KG1 (cell line): Measurements from ENCODE around the gene TBL1XR1.
"Not testable (repeated sequence)": the region's sequence is repeated elsewhere in the genome, so short reads cannot be mapped to it uniquely, and the experiment has no call there.

ENCODE experiments used
- DNase-seq: peaks from one replicate; lab custom pipeline; 2025; lab: John Stamatoyannopoulos, UW

The TBL1XR1 gene

GRCh38 chr3:177181418-177181817, 15.9 kb downstream of the TBL1XR1 start:
- no peak for DNase-seq

DNA sequence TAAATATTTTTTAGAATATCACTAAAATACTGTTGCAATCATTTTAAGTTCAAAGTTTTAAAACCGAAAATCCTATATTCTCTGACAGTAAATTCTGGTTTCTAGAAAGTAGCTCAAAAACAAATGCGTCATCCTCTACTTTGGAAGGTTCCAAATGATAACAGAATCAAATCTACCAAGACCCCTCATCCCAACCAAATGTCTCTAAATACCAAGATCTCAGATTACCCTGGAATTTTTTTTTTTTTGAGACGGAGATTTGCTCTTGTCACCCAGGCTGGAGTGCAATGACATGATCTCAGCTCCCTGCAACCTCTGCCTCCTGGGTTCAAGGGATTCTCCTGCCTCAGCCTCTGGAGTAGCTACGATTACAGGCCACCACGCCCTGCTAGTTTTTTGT, 16.8 kb downstream of the TBL1XR1 start:
- DNase-seq, result no peak

DNA sequence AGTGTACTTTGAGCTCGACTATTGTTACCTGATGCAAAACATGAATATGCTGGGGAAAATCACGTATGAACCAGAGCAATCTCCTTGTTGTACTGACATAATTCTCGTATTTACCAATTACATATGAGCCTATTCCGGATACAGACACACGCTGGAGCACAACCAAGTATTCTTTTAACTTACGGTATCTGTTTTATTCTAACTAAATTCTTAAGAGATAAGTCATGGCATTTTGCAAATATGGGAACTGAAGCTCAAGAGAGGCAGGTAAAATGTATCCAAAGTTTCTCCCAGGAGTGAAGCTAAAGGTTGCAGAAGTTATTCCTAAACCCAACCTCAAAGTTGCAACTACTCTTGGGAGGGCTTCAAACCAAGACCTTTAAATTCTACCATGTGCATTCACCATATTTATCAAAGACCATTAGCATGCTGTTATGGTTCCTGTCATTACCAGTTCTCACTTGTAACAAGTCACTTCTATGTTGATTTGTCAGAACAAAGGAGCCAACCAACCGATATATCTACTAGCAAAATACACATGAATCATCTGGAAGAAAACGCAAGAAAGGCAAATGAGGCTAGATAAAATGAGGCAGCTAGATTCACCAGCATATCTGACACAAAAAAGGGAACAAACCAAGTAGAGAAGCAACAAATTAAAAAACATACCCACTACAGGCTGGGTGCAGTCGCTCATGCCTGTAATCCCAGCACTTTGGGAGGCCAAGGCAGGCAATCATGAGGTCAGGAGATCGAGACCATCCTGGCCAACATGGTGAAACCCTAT, 17.8 kb downstream of the TBL1XR1 start:
- no peak for DNase-seq

- no peak for DNase-seq
These were observed 19.5 kb downstream of the TBL1XR1 start for GRCh38 chr3:177177749-177178221.

- DNase-seq, result no peak
These were observed 22.6 kb downstream of the TBL1XR1 start for GRCh38 chr3:177174607-177175170.

DNA sequence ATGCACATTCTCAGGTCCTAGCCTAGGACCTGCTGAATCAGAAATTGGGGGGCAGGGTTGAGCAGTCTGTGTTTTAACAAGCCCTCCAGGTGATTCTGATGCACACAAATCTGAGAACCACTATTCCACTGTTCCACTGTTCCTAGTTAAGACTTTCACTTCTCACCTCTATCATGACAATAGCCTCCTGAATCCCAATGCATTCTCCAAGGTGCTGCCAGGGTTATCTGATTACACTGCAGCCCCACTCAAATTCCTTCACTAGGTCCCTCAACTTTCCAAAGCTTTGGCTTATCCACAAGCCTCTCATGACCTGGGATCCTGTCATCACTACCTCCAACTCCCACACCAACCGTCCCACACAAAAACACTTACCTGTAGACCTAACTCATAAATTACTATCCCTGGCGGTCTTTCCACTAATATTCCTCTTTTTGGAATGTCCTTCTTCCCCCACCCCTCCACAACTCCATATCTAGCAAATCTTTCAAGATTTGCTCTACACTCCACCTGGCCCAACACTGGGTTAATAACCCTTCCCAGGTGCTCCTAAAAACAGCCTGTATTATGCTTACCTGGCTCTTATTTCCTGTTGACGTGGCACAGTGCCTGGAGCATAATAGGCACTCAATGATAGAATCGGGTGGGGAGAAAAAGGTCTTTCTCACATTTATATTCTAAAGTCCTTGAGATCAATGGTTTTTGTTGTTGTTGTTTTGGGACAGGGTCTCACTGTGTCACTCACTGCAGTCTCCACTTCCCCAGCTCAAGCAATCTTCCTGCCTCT, 27.2 kb downstream of the TBL1XR1 start:
- no peak for DNase-seq

DNA sequence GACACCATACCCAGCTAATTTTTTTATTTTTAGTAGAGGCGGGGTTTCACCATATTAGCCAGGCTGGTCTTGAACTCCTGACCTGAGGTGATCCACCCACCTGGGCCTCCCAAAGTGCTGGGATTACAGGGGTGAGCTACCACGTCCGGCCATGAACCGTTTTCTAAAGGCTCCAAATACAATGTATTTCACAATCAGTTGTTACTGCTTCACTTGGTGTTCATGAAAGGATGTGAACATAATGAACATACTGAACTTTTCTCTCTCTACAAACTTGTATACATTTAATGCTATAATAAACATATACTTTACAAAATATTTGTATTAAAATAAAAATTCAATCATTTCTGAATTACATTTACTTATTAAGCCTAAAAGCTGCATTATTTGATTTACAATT, 28.9 kb downstream of the TBL1XR1 start:
- no peak for DNase-seq

DNA sequence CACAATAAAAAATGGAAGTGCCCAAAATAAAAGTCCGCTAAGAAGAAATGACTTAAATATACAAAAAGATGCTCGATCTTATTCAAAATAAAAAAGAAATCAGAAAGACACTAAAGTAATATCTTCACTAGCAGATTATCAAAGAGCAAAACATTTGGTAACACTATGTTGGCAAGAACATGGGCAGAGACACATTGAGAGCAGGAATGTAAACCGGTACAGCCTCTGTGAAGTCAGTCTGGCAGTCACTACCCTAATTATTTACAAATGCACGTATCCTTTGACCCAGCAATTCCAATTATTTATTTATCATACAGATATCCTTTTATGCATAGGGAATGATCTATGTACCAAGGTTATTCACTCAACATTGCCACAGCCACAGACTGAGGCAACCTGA, 34.5 kb downstream of the TBL1XR1 start:
- DNase-seq, result no peak

DNA sequence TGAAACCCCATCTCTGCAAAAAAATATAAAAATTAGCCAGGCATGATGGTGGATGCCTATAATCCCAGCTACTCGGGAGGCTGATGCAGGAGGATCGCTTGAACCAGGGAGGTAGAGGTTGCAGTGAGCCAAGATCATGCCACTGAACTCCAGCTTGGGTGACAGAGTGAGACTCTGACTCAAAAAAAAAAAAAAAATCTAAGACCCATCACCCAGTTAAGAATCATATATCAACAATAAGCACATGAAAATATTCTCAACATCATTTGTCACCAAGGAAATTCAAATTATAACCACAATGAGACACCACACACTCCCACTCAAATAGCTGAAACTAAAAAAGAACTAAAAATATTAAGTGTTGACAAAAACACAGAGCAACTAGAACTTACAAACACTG, 35.7 kb downstream of the TBL1XR1 start:
- not testable (repeated sequence) for DNase-seq

DNA sequence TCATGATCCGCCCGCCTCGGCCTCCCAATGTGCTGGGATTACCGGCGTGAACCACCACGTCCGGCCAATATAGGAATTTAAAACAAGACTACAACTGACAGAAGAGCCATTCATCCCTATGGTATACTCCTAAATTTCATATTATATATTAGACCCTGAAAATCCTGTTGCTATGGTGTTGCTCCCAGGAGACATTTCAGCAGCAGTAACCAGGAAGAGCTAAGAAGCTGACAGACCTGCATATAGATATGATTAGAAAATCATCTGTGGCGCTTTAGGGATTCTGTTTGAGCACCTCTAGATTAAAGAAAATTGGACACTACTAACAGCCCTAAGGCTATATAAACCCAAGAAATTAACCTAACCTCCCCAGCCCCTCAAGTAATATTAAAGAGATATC, 38.8 kb downstream of the TBL1XR1 start:
- DNase-seq, result no peak

DNA sequence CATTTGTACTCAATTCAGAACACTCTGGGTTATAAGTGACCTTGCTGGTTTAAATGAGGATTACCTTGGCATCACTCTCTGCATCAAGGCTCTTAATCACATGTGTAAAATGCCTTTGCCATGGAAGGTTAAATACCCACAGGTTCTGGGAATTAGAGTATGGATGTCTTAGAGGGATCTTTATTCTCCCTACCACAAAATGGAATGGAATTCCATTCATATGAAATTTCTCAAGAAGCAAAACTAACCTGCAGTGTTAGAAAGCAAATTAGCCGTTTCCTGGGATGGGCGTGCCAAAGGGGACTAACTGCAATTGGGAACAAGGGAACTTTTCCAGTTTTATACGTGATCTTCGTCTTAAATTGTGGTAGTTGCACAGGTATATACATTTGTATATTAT, 39.8 kb downstream of the TBL1XR1 start:
- DNase-seq, result no peak

- no peak for DNase-seq
These were observed 42.5 kb downstream of the TBL1XR1 start for GRCh38 chr3:177154733-177155132.

GRCh38 chr3:177150970-177151627, 46.2 kb downstream of the TBL1XR1 start:
- DNase-seq, result no peak

DNA sequence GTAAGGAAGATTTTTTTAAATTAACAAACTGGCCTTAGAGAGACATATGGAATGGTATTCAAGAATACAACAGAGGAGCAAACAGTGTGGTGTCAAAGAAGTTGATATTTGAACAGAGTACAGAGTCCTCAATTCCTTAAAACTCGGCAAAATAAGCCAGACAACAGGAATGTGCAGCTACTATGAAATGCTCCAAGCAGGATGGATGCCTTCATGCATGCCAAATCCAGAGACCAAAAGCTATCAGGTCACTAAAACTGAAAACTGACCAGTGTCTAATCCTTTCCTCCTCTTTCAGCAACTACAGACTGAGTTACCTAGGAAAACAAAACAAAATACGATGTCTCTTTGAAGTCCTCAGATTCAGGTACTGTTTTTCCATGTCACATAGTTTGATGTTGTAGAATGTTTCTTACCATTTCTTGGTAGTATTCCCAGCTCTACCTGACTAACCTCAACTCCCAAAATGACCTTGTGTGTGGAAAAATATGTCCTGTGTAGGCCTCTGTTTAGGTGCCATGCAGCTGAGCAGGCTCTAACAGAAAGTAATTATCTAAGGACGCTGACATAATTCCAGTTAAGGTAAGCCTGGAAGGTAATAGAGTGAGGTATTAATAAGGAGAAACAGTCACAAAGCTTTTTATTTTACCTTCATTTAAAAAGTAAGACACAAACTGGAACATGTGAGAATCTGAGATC, 46.9 kb downstream of the TBL1XR1 start:
- DNase-seq, result no peak

- no peak for DNase-seq
These were observed 48.2 kb downstream of the TBL1XR1 start for GRCh38 chr3:177149106-177149505.

GRCh38 chr3:177147790-177148189, 49.5 kb downstream of the TBL1XR1 start:
- DNase-seq, result no peak

GRCh38 chr3:177146646-177147045, 50.6 kb downstream of the TBL1XR1 start:
- no peak for DNase-seq

DNA sequence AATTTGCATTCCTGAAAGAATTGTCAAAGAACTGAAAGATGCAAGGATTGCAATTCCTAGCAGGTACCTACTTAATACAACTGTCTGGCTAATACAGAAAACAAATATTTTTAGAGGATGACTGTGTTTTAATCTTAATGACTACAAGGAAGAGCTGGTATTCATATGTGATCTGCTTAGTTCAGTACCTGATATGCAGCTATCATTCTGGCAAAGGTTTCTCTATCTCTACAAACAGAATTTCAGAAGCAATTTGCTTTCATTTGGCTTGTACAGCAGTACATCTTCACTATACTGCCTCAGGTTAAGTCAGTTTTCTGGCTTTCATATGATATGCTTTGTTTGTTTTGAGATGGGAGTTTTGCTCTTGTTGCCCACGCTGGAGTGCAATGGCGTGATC, 51.3 kb downstream of the TBL1XR1 start:
- no peak for DNase-seq

DNA sequence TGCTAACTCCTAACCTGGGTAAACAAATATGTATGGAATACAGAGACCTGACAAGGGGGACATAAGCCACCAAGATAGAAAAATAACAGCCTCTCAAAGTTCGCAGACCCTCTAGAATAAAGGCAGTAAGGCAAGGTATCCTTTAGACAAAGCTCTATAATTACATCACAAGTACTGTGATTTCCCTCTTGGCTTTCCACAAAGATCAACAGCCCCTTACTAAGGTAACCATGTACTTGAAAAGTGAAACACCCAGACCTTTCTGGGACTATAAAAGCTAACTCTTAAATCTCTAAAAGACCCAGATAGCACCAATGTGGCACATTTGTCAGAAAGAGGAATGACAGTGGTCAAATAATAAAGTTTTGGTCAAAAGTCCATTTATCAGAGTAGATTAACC, 51.9 kb downstream of the TBL1XR1 start:
- DNase-seq, result no peak

GRCh38 chr3:177144922-177145321, 52.4 kb downstream of the TBL1XR1 start:
- no peak for DNase-seq

GRCh38 chr3:177141899-177142646, 55.2 kb downstream of the TBL1XR1 start:
- no peak for DNase-seq
